Endodermal cell (in vitro differentiated cells): ENCODE results near the gene MECR. TPM values are rescaled to one million over a fixed set of nuclear protein-coding genes. Genes with fewer than 3 reads are reported as not detected.

Experiments used
- DNase-seq: peaks from one replicate; pipeline ENCODE4 v3.0.0-alpha.2; 2017
- H3K27ac ChIP-seq: 2 replicates; pipeline ENCODE4 v1.5.1; 2013; ENCODE audit warnings: mild to moderate bottlenecking, low read depth, low read length, moderate library complexity
- H3K27me3 ChIP-seq: 2 replicates; pipeline ENCODE4 v1.6.1; 2013; ENCODE audit warnings: mild to moderate bottlenecking, low read length, moderate library complexity; ENCODE audit not compliant: insufficient read depth, control insufficient read depth, poor library complexity, severe bottlenecking
- H3K36me3 ChIP-seq: 2 replicates; pipeline ENCODE4 v1.7.0; 2013; ENCODE audit warnings: mild to moderate bottlenecking, low read length, moderate library complexity; ENCODE audit not compliant: control insufficient read depth, insufficient read depth
- H3K4me1 ChIP-seq: one replicate; pipeline ENCODE4 v1.7.0; 2013; ENCODE audit warnings: low read length; ENCODE audit not compliant: control insufficient read depth, insufficient read depth
- H3K4me3 ChIP-seq: 2 replicates; pipeline ENCODE4 v1.5.1; 2013; ENCODE audit warnings: mild to moderate bottlenecking, low read length, moderate library complexity
- H3K9ac ChIP-seq: 2 replicates; pipeline ENCODE4 v1.6.1; 2013; ENCODE audit warnings: mild to moderate bottlenecking, low read length, moderate library complexity; ENCODE audit not compliant: poor library complexity, severe bottlenecking; ENCODE audit errors: extremely low read depth
- H3K9me3 ChIP-seq: 2 replicates; pipeline ENCODE4 v1.6.1; 2013; ENCODE audit warnings: mild to moderate bottlenecking, low read length, moderate library complexity; ENCODE audit not compliant: control insufficient read depth
- H3K27ac Mint-ChIP-seq: 2 replicates; pipeline ENCODE4 v1.8.0; 2020; ENCODE audit warnings: mixed read lengths
- H3K27me3 Mint-ChIP-seq: 2 replicates; pipeline ENCODE4 v1.8.0; 2021; ENCODE audit warnings: mild to moderate bottlenecking, mixed read lengths; ENCODE audit not compliant: insufficient read depth
- H3K36me3 Mint-ChIP-seq: 2 replicates; pipeline ENCODE4 v1.8.0; 2020; ENCODE audit warnings: low read depth, mixed read lengths
- H3K4me1 Mint-ChIP-seq: 2 replicates; pipeline ENCODE4 v1.8.0; 2020; ENCODE audit warnings: mixed read lengths
- H3K4me3 Mint-ChIP-seq: 2 replicates; pipeline ENCODE4 v1.8.0; 2020; ENCODE audit warnings: mild to moderate bottlenecking, moderate library complexity, mixed read lengths
- H3K9me3 Mint-ChIP-seq: 2 replicates; pipeline ENCODE4 v1.8.0; 2020; ENCODE audit warnings: mild to moderate bottlenecking, mixed read lengths
- CTCF ChIP-seq: fragments of 200-600 bp; sonication (generic); conservative IDR thresholded peaks from 2 replicates; pipeline ENCODE4 v1.5.0; 2021; ENCODE audit warnings: antibody characterized with exemption, mild to moderate bottlenecking
- WGBS, 2 experiments: methylation state at CpG; one replicate each; pipeline versions ENCODE4 v1.1.5 to v1.1.7; 2013; ENCODE audit warnings: missing lambda C conversion rate in 2 of 2, mixed read lengths in 1 of 2; ENCODE audit not compliant: insufficient coverage in 1 of 2, insufficient read length in 1 of 2; 5-methylcytosine and 5-hydroxymethylcytosine counted together
- total RNA-seq, 2 donors: library from RNA; stranded (reverse); fragmentation: NEBNext Ultra II Directional in 1 of 2; extraction: Animal tissue kit (Norgen Biotek cat#: 25700) in 1 of 2; gene quantifications; 2 replicates in 1 of 2; 3 replicates in 1 of 2; pipeline ENCODE4 v1.2.1, GENCODE V29; 2021

MECR gene
- total RNA-seq, 2 donors from 2014 or later: 33.3 to 38.2 TPM

GRCh38 chr1:29255134-29255666, 24.5 kb upstream of the MECR start:
- Mint-ChIP-seq H3K4me3 (no peak overlapping the region), H3K36me3 (no peaks in the 10 kb centered on the region), H3K9me3 (no peaks in the 10 kb centered on the region), H3K27me3 (peaks cover 16% of the 10 kb centered on the region), H3K4me1 (peaks cover 44% of the 10 kb centered on the region), H3K27ac (no peak overlapping the region)
- no peaks in the 10 kb centered on the region for H3K36me3 ChIP-seq
- H3K9me3 ChIP-seq: no peaks in the 10 kb centered on the region
- 94 to 95% methylated on average over 10 of the region's 10 CpGs for WGBS, 2 experiments
- TF ChIP-seq CTCF: no peak
- H3K27me3 ChIP-seq: peaks cover 5% of the 10 kb centered on the region
- peaks cover 6% of the 10 kb centered on the region for H3K4me1 ChIP-seq
- no peak overlapping the region for H3K4me3 ChIP-seq
- no peak overlapping the region for H3K9ac ChIP-seq
- H3K27ac ChIP-seq: no peak overlapping the region
- DNase-seq: no peak

DNA sequence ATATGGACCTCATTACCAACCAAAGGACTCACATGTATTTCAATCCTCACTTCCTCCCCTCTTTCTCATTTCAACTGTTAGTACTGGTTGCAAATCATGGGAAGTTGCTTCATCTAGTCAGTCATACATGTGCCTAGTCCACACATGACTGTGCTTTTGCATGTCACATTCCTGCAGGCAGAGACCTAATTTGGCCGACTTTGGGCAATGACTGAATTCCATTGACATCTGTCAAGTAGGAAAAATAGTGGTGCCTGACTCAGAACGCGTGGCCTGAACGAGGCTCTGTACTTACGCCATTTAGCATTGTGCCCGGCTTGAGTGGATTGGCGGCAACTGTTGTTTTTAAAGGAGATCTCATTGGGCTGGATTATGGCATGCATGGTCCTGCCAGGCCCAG, 23.6 kb upstream of the MECR start:
- WGBS, 2 experiments: 95 to 97% methylated on average over 7 of the region's 7 CpGs
- no peak for DNase-seq
- peaks cover 14% of the 10 kb centered on the region for H3K27me3 Mint-ChIP-seq
- peak overlapping the region; percentile 10 for H3K27ac Mint-ChIP-seq
- TF ChIP-seq CTCF: no peak
- H3K27ac ChIP-seq: no peak overlapping the region
- no peak overlapping the region for H3K4me3 ChIP-seq
- peaks cover 50% of the 10 kb centered on the region for H3K4me1 Mint-ChIP-seq
- no peaks in the 10 kb centered on the region for H3K9me3 ChIP-seq
- H3K9me3 Mint-ChIP-seq: no peaks in the 10 kb centered on the region
- H3K27me3 ChIP-seq: peaks cover 5% of the 10 kb centered on the region
- H3K4me1 ChIP-seq: peaks cover 12% of the 10 kb centered on the region
- no peak overlapping the region for H3K9ac ChIP-seq
- no peak overlapping the region for H3K4me3 Mint-ChIP-seq
- no peaks in the 10 kb centered on the region for H3K36me3 Mint-ChIP-seq
- H3K36me3 ChIP-seq: no peaks in the 10 kb centered on the region

- peak; percentile 41 for DNase-seq
- Mint-ChIP-seq H3K4me1 (peaks cover 54% of the 10 kb centered on the region), H3K36me3 (no peaks in the 10 kb centered on the region), H3K9me3 (no peaks in the 10 kb centered on the region), H3K27ac (no peak overlapping the region), H3K4me3 (no peak overlapping the region), H3K27me3 (peaks cover 5% of the 10 kb centered on the region)
- Histone ChIP-seq H3K9ac (no peak overlapping the region), H3K9me3 (no peaks in the 10 kb centered on the region), H3K27ac (no peak overlapping the region), H3K36me3 (no peaks in the 10 kb centered on the region), H3K4me3 (no peak overlapping the region), H3K4me1 (peaks cover 16% of the 10 kb centered on the region), H3K27me3 (no peaks in the 10 kb centered on the region)
- WGBS, 2 experiments: 96 to 100% methylated on average over 1 to 3 of the region's 3 CpGs
- peak; percentile 64 for TF ChIP-seq CTCF
Observed at GRCh38 chr1:29253180-29253579, 22.4 kb upstream of the MECR start.
